ENCODE measurements around the gene MVK.

- TF ChIP-seq, protein P1, sequence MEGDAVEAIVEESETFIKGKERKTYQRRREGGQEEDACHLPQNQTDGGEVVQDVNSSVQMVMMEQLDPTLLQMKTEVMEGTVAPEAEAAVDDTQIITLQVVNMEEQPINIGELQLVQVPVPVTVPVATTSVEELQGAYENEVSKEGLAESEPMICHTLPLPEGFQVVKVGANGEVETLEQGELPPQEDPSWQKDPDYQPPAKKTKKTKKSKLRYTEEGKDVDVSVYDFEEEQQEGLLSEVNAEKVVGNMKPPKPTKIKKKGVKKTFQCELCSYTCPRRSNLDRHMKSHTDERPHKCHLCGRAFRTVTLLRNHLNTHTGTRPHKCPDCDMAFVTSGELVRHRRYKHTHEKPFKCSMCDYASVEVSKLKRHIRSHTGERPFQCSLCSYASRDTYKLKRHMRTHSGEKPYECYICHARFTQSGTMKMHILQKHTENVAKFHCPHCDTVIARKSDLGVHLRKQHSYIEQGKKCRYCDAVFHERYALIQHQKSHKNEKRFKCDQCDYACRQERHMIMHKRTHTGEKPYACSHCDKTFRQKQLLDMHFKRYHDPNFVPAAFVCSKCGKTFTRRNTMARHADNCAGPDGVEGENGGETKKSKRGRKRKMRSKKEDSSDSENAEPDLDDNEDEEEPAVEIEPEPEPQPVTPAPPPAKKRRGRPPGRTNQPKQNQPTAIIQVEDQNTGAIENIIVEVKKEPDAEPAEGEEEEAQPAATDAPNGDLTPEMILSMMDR (IDR thresholded peaks at IDR 0.05; ENCODE audit: low read depth, low read length): no peak
- TF ChIP-seq, protein P2, sequence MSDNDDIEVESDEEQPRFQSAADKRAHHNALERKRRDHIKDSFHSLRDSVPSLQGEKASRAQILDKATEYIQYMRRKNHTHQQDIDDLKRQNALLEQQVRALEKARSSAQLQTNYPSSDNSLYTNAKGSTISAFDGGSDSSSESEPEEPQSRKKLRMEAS (IDR thresholded peaks at IDR 0.05; ENCODE audit: low read depth, low read length): no peak
- TF ChIP-seq POLR2A (IDR thresholded peaks at IDR 0.05; ENCODE audit: extremely low read depth, insufficient read length) (no peak), MYC (IDR thresholded peaks at IDR 0.05; ENCODE audit: low read depth, low read length) (no peak)
Observed at GRCh38 chr12:109638735-109639134, 65.1 kb downstream of the MVK start.

Data from NB4 (cell line).